GM19455 (cell line): ENCODE results near the gene IL1RL2.

Experiments used
- ATAC-seq: cut with Tn5 transposase; IDR thresholded peaks from one replicate; pipeline ENCODE4 v1.9.1; 2021; ENCODE audit not compliant: unreplicated experiment

IL1RL2 gene

GRCh38 chr2:102186791-102187495 lies at the start of gene IL1RL2:
IL1RL2 (plus strand) TSS chr2:102187023; CDS start chr2:102187868, 845 bp downstream.
- no peak for ATAC-seq

GRCh38 chr2:102137138-102137537 lies 49.7 kb upstream of the IL1RL2 start:
- ATAC-seq, result no peak

GRCh38 chr2:102138331-102138730 lies 48.5 kb upstream of the IL1RL2 start:
- ATAC-seq, result no peak

GRCh38 chr2:102139851-102140250 lies 47.0 kb upstream of the IL1RL2 start:
- no peak for ATAC-seq

GRCh38 chr2:102140377-102140776 lies 46.4 kb upstream of the IL1RL2 start:
- ATAC-seq, result no peak

- no peak for ATAC-seq
These were observed 45.5 kb upstream of the IL1RL2 start for GRCh38 chr2:102141011-102141943.

GRCh38 chr2:102141970-102142828 lies 44.6 kb upstream of the IL1RL2 start, which contains the start of gene IL1R1:
IL1R1 (plus strand) TSS chr2:102142746; CDS start chr2:102157725, 14,979 bp downstream.
- no peak for ATAC-seq

GRCh38 chr2:102142829-102143449 lies 43.9 kb upstream of the IL1RL2 start:
- no peak for ATAC-seq

- no peak for ATAC-seq
These were observed 43.3 kb upstream of the IL1RL2 start for GRCh38 chr2:102143450-102143985.

GRCh38 chr2:102144128-102144527 lies 42.7 kb upstream of the IL1RL2 start:
- no peak for ATAC-seq

GRCh38 chr2:102145107-102145506 lies 41.7 kb upstream of the IL1RL2 start:
- ATAC-seq, result no peak

GRCh38 chr2:102145934-102146333 lies 40.9 kb upstream of the IL1RL2 start:
- ATAC-seq, result no peak

GRCh38 chr2:102147935-102148334 lies 38.9 kb upstream of the IL1RL2 start:
- ATAC-seq, result no peak

- ATAC-seq, result no peak
These were observed 37.6 kb upstream of the IL1RL2 start for GRCh38 chr2:102149243-102149642.

GRCh38 chr2:102149644-102150455 lies 37.0 kb upstream of the IL1RL2 start:
- ATAC-seq, result no peak

- ATAC-seq, result no peak
These were observed 32.5 kb upstream of the IL1RL2 start for GRCh38 chr2:102154364-102154763.

- no peak for ATAC-seq
These were observed 31.7 kb upstream of the IL1RL2 start for GRCh38 chr2:102154946-102155702.

- no peak for ATAC-seq
These were observed 30.9 kb upstream of the IL1RL2 start for GRCh38 chr2:102155703-102156515.
